Transverse colon (tissue), 4 donors: ENCODE measurements around the gene WASF2. TPM values are rescaled to one million over a fixed set of nuclear protein-coding genes. Genes with fewer than 3 reads are reported as not detected.
"Not testable (repeated sequence)": the region's sequence is repeated elsewhere in the genome, so short reads cannot be mapped to it uniquely, and the experiment has no call there.

Experiments used
- DNase-seq: peaks from one replicate; pipeline ENCODE4 v3.0.0-alpha.2; 2019
- H3K27ac ChIP-seq, 4 donors: fragments of 200-600 bp; sonication (generic); 2 replicates each; pipeline ENCODE4 v1.5.1; 2016 to 2018; ENCODE audit warnings: inconsistent platforms in 4 of 4
- H3K27me3 ChIP-seq: fragments of 200-600 bp; sonication (generic); 2 replicates; pipeline ENCODE4 v1.5.1; 2017; ENCODE audit warnings: inconsistent platforms
- H3K36me3 ChIP-seq, 4 donors: fragments of 200-600 bp; sonication (generic); 2 replicates each; pipeline ENCODE4 v1.5.1; 2017 to 2019; ENCODE audit warnings: inconsistent platforms in 4 of 4
- H3K4me1 ChIP-seq, 4 donors: fragments of 200-600 bp; sonication (generic); 2 replicates each; pipeline ENCODE4 v1.5.1; 2017 to 2020; ENCODE audit warnings: inconsistent platforms in 4 of 4
- H3K4me3 ChIP-seq, 4 donors: fragments of 200-600 bp; sonication (generic); 1 replicate in 1 of 4; 2 replicates in 3 of 4; pipeline versions ENCODE4 v1.5.1 to v1.6.1; 2017 to 2019; ENCODE audit warnings: inconsistent platforms in 4 of 4
- H3K9me3 ChIP-seq, 2 donors: fragments of 200-600 bp; sonication (generic); 2 replicates each; pipeline ENCODE4 v1.5.1; 2017 to 2019; ENCODE audit warnings: inconsistent platforms in 2 of 2
- EP300 ChIP-seq: sonication (generic); formaldehyde crosslinking; IDR thresholded peaks from one replicate; pipeline ENCODE4 v1.6.1; 2017; ENCODE audit warnings: antibody characterized with exemption, low read depth
- POLR2A ChIP-seq: fragments of 450-650 bp; IDR thresholded peaks from one replicate; pipeline ENCODE4 v1.6.1; 2016; ENCODE audit warnings: antibody characterized with exemption, mild to moderate bottlenecking, moderate library complexity
- POLR2AphosphoS5 ChIP-seq, 3 donors: sonication (generic); formaldehyde crosslinking; IDR thresholded peaks; one replicate each; pipeline ENCODE4 v1.6.1; 2016; ENCODE audit warnings: antibody characterized with exemption in 3 of 3
- WGBS, 2 donors: methylation state at CpG; one replicate each; pipeline ENCODE4 v1.1.5; 2018; ENCODE audit warnings: low coverage in 1 of 2; 5-methylcytosine and 5-hydroxymethylcytosine counted together
- in situ Hi-C, 4 donors: fragments of 200-750 bp; cut with MboI; loops; one replicate each; pipeline versions ENCODE4 v1.15.0 to v1.15.1; 2017; ENCODE audit warnings: low sequenced_read_pairs in 3 of 4, low pct_ligation_motif_present in 1 of 4, low pct_unique_long_range_greater_than_20kb in 1 of 4
- intact Hi-C: fragments of 100-400 bp; cut with DNase I; formaldehyde crosslinking; loops from one replicate; pipeline ENCODE4 v1.15.1; 2023; ENCODE audit warnings: low total_unique reads
- total RNA-seq, 4 donors: library from RNA; depleted of rRNA; stranded (reverse); fragments of >200 nt; gene quantifications; one replicate each; pipeline ENCODE4 v1.1.0, GENCODE V29; 2016
- TF ChIP-seq, protein P1 (sequence below), 5 experiments: fragments of 200-600 bp in 3 of 5; fragments of 450-650 bp in 2 of 5; sonication (generic) in 3 of 5; IDR thresholded peaks; 1 replicate in 2 of 5; 2 replicates in 3 of 5; pipeline ENCODE4 v1.5.1; 2016 to 2017; ENCODE audit warnings: antibody characterized with exemption in 5 of 5, inconsistent platforms in 3 of 5, mild to moderate bottlenecking in 2 of 5, moderate library complexity in 1 of 5

The WASF2 gene
- total RNA-seq, 4 donors from 2014 or later: 34.6 to 114 (median 60.9) TPM

GRCh38 chr1:27478098-27478497 is 11.9 kb downstream of the WASF2 start:
- DNase-seq: no peak
- in situ Hi-C loops: no loop called here
- Histone ChIP-seq H3K4me1 (peaks cover 39 to 65% (median 40%) of the 10 kb centered on the region in 4 donors), H3K36me3 (no peaks in the 10 kb centered on the region), H3K27me3 (no peaks in the 10 kb centered on the region), H3K27ac (no peak overlapping the region), H3K9me3 (no peaks in the 10 kb centered on the region), H3K4me3 (no peak overlapping the region)
- intact Hi-C loops: no loop called here
- 73 to 90% methylated on average over 4 of the region's 4 CpGs for WGBS, 2 donors
- TF ChIP-seq POLR2A: no peak
- TF ChIP-seq EP300: no peak
- no peak for TF ChIP-seq POLR2AphosphoS5 (IDR thresholded peaks at IDR 0.05)
- TF ChIP-seq, protein P1, sequence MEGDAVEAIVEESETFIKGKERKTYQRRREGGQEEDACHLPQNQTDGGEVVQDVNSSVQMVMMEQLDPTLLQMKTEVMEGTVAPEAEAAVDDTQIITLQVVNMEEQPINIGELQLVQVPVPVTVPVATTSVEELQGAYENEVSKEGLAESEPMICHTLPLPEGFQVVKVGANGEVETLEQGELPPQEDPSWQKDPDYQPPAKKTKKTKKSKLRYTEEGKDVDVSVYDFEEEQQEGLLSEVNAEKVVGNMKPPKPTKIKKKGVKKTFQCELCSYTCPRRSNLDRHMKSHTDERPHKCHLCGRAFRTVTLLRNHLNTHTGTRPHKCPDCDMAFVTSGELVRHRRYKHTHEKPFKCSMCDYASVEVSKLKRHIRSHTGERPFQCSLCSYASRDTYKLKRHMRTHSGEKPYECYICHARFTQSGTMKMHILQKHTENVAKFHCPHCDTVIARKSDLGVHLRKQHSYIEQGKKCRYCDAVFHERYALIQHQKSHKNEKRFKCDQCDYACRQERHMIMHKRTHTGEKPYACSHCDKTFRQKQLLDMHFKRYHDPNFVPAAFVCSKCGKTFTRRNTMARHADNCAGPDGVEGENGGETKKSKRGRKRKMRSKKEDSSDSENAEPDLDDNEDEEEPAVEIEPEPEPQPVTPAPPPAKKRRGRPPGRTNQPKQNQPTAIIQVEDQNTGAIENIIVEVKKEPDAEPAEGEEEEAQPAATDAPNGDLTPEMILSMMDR (IDR thresholded peaks at IDR 0.05): no peak

- H3K27ac ChIP-seq: no peak overlapping the region
- in situ Hi-C loops: no loop called here
- no peaks in the 10 kb centered on the region for H3K27me3 ChIP-seq
- H3K9me3 ChIP-seq: no peaks in the 10 kb centered on the region
- intact Hi-C loops: no loop called here
- DNase-seq: no peak
- TF ChIP-seq EP300: no peak
- TF ChIP-seq POLR2A: no peak
- TF ChIP-seq, protein P1 (IDR thresholded peaks at IDR 0.05): no peak
- TF ChIP-seq POLR2AphosphoS5 (IDR thresholded peaks at IDR 0.05): no peak
- peaks cover 29 to 61% (median 35%) of the 10 kb centered on the region in 4 donors for H3K4me1 ChIP-seq
- no peak overlapping the region for H3K4me3 ChIP-seq
- WGBS, 2 donors: 89 to 100% methylated on average over 2 of the region's 2 CpGs
- H3K36me3 ChIP-seq: no peaks in the 10 kb centered on the region
Measured at GRCh38 chr1:27476237-27476636, 13.7 kb downstream of the WASF2 start.

GRCh38 chr1:27475720-27476119 is 14.2 kb downstream of the WASF2 start:
- Histone ChIP-seq H3K36me3 (no peaks in the 10 kb centered on the region), H3K27me3 (no peaks in the 10 kb centered on the region), H3K4me3 (no peak overlapping the region), H3K9me3 (no peaks in the 10 kb centered on the region), H3K27ac (no peak overlapping the region), H3K4me1 (peaks cover 26 to 61% (median 35%) of the 10 kb centered on the region in 4 donors)
- intact Hi-C loops: no loop called here
- in situ Hi-C loops: no loop called here
- no peak for DNase-seq
- TF ChIP-seq POLR2AphosphoS5 (IDR thresholded peaks at IDR 0.05) (no peak), POLR2A (no peak), EP300 (no peak)
- TF ChIP-seq, protein P1 (IDR thresholded peaks at IDR 0.05): no peak
- 60 to 73% methylated on average over 1 to 4 of the region's 4 CpGs for WGBS, 2 donors

- H3K27me3 ChIP-seq: no peaks in the 10 kb centered on the region
- no peak overlapping the region for H3K4me3 ChIP-seq
- TF ChIP-seq POLR2A (no peak), POLR2AphosphoS5 (IDR thresholded peaks at IDR 0.05) (no peak), EP300 (no peak)
- TF ChIP-seq, protein P1 (IDR thresholded peaks at IDR 0.05): no peak
- in situ Hi-C loops (no loop called here), intact Hi-C loops (no loop called here)
- WGBS, 2 donors: 48 to 71% methylated on average over 6 to 7 of the region's 7 CpGs
- H3K27ac ChIP-seq: no peak overlapping the region
- no peak for DNase-seq
- peaks cover 30 to 68% (median 39%) of the 10 kb centered on the region in 4 donors for H3K4me1 ChIP-seq
- H3K9me3 ChIP-seq: no peaks in the 10 kb centered on the region
- no peaks in the 10 kb centered on the region for H3K36me3 ChIP-seq
Measured at GRCh38 chr1:27473755-27474154, 16.2 kb downstream of the WASF2 start.

GRCh38 chr1:27472098-27472497 is 17.9 kb downstream of the WASF2 start:
- 88 to 94% methylated on average over 4 to 7 of the region's 7 CpGs for WGBS, 2 donors
- H3K9me3 ChIP-seq, H3K27ac ChIP-seq, intact Hi-C loops, in situ Hi-C loops, H3K36me3 ChIP-seq, H3K4me3 ChIP-seq, DNase-seq, H3K27me3 ChIP-seq: not testable (repeated sequence)
- H3K4me1 ChIP-seq: peaks cover 26 to 75% (median 39%) of the 10 kb centered on the region in 4 donors
